Gastrocnemius medialis (tissue), 4 donors: ENCODE data around the gene WFDC5. TPM values are rescaled to one million over a fixed set of nuclear protein-coding genes. Genes with fewer than 3 reads are reported as not detected.
"Not testable (repeated sequence)": the region's sequence is repeated elsewhere in the genome, so short reads cannot be mapped to it uniquely, and the experiment has no call there.

Experiments used
- ATAC-seq, 2 donors: fragments of 150-250 bp; one replicate each; pipeline ENCODE4 v1.9.1; 2016
- DNase-seq, 2 donors: peaks; one replicate each; pipeline ENCODE4 v3.0.0-alpha.2; 2019
- H3K27ac ChIP-seq, 4 donors: fragments of 200-600 bp; sonication (generic); 1 replicate in 1 of 4; 2 replicates in 3 of 4; pipeline ENCODE4 v1.5.1; 2016 to 2018; ENCODE audit warnings: mild to moderate bottlenecking in 2 of 4, moderate library complexity in 1 of 4
- H3K27me3 ChIP-seq, 3 donors: fragments of 200-600 bp; sonication (generic) in 2 of 3; 1 replicate in 1 of 3; 2 replicates in 2 of 3; pipeline versions ENCODE4 v1.5.1 to v1.6.0; 2016 to 2019; ENCODE audit warnings: mild to moderate bottlenecking in 1 of 3, moderate library complexity in 1 of 3
- H3K36me3 ChIP-seq, 2 donors: fragments of 200-600 bp; sonication (generic) in 1 of 2; one replicate each; pipeline ENCODE4 v1.5.1; 2017 to 2018
- H3K4me1 ChIP-seq, 2 donors: fragments of 200-600 bp; sonication (generic) in 1 of 2; one replicate each; pipeline ENCODE4 v1.5.1; 2016 to 2017; ENCODE audit warnings: mild to moderate bottlenecking in 2 of 2
- H3K4me3 ChIP-seq, 4 donors: fragments of 200-600 bp; sonication (generic) in 3 of 4; 1 replicate in 1 of 4; 2 replicates in 3 of 4; pipeline ENCODE4 v1.5.1; 2016 to 2019; ENCODE audit warnings: mild to moderate bottlenecking in 2 of 4
- H3K9me3 ChIP-seq, 3 donors: fragments of 200-600 bp; sonication (generic) in 2 of 3; 1 replicate in 1 of 3; 2 replicates in 2 of 3; pipeline ENCODE4 v1.5.1; 2016 to 2019
- CTCF ChIP-seq, 5 experiments: fragments of 450-650 bp in 3 of 5; fragments of 200-600 bp in 2 of 5; sonication (generic) in 2 of 5; IDR thresholded peaks in 4 of 5; conservative IDR thresholded peaks in 1 of 5; 1 replicate in 4 of 5; 2 replicates in 1 of 5; pipeline ENCODE4 v1.5.1; 2016 to 2019; ENCODE audit warnings: antibody characterized with exemption in 5 of 5, mild to moderate bottlenecking in 3 of 5, moderate library complexity in 3 of 5
- POLR2A ChIP-seq, 2 donors: fragments of 450-650 bp; IDR thresholded peaks; one replicate each; pipeline ENCODE4 v1.6.1; 2017; ENCODE audit warnings: antibody characterized with exemption in 2 of 2, mild to moderate bottlenecking in 2 of 2, moderate library complexity in 2 of 2
- in situ Hi-C, 4 donors: fragments of 200-750 bp; cut with MboI; loops; one replicate each; pipeline versions ENCODE4 v1.15.0 to v1.8.0; 2017; ENCODE audit warnings: low sequenced_read_pairs in 4 of 4
- intact Hi-C: fragments of 100-400 bp; cut with DNase I; formaldehyde crosslinking; loops from one replicate; pipeline ENCODE4 v1.15.1; 2023; ENCODE audit warnings: low total_unique reads
- total RNA-seq, 4 donors: library from RNA; depleted of rRNA; stranded (reverse); fragments of >200 nt; gene quantifications; one replicate each; pipeline versions ENCODE4 v1.1.0 to v1.2.3, GENCODE V29; 2016

Gene WFDC5
- total RNA-seq, 4 donors from 2014 or later: not detected

GRCh38 chr20:45140836-45141235, 25.9 kb upstream of the WFDC5 start:
- intact Hi-C loops: no loop called here
- ATAC-seq (no peak), DNase-seq (no peak)
- Histone ChIP-seq H3K4me3 (no peak overlapping the region), H3K9me3 (no peaks in the 10 kb centered on the region), H3K27me3 (no peaks in the 10 kb centered on the region), H3K4me1 (no peaks in the 10 kb centered on the region), H3K27ac (no peak overlapping the region), H3K36me3 (no peaks in the 10 kb centered on the region)
- TF ChIP-seq POLR2A (IDR thresholded peaks at IDR 0.05) (no peak), CTCF (IDR thresholded peaks at IDR 0.05 in 4 of 5, conservative IDR thresholded peaks at IDR 0.05 in 1 of 5) (no peak)
- in situ Hi-C loops: loop anchor here in 2 of 4 donors (25.0 kb wide), 1 partner anchor 146 kb away; no protein-coding TSS in a partner anchor

- ATAC-seq, DNase-seq, H3K27ac ChIP-seq, H3K36me3 ChIP-seq, H3K9me3 ChIP-seq, H3K4me1 ChIP-seq, H3K27me3 ChIP-seq, H3K4me3 ChIP-seq: not testable (repeated sequence)
- in situ Hi-C loops: loop anchor here in 2 of 4 donors (25.0 kb wide), 1 partner anchor 147 kb away; no protein-coding TSS in a partner anchor
- intact Hi-C loops: loop anchor here (2.0 kb wide), 1 partner anchor 151 kb away; no protein-coding TSS in a partner anchor
Observed at GRCh38 chr20:45139733-45140375, 24.9 kb upstream of the WFDC5 start.

GRCh38 chr20:45138561-45139300, 23.8 kb upstream of the WFDC5 start:
- Histone ChIP-seq H3K4me3 (no peak overlapping the region), H3K36me3 (no peaks in the 10 kb centered on the region), H3K9me3 (no peaks in the 10 kb centered on the region), H3K27me3 (no peaks in the 10 kb centered on the region), H3K27ac (no peak overlapping the region), H3K4me1 (no peaks in the 10 kb centered on the region)
- DNase-seq: no peak
- ATAC-seq: no peak
- in situ Hi-C loops (loop anchor here in 2 of 4 donors (25.0 kb wide), 1 partner anchor 149 kb away; no protein-coding TSS in a partner anchor), intact Hi-C loops (loop anchor here (2.0 kb wide), 1 partner anchor 152 kb away; no protein-coding TSS in a partner anchor)
- TF ChIP-seq CTCF (IDR thresholded peaks at IDR 0.05 in 4 of 5, conservative IDR thresholded peaks at IDR 0.05 in 1 of 5) (peak in 4 of 5 experiments; percentile 11 to 50 (median 34)), POLR2A (IDR thresholded peaks at IDR 0.05) (no peak)

GRCh38 chr20:45136911-45137310, 21.9 kb upstream of the WFDC5 start:
- ATAC-seq (no peak), DNase-seq (no peak)
- TF ChIP-seq CTCF (IDR thresholded peaks at IDR 0.05 in 4 of 5, conservative IDR thresholded peaks at IDR 0.05 in 1 of 5) (no peak), POLR2A (IDR thresholded peaks at IDR 0.05) (no peak)
- Histone ChIP-seq H3K27ac (no peak overlapping the region), H3K4me3 (no peak overlapping the region), H3K27me3 (no peaks in the 10 kb centered on the region), H3K36me3 (no peaks in the 10 kb centered on the region), H3K4me1 (no peaks in the 10 kb centered on the region), H3K9me3 (no peaks in the 10 kb centered on the region)
- in situ Hi-C loops (loop anchor here in 2 of 4 donors (25.0 kb wide), 1 partner anchor 150 kb away; no protein-coding TSS in a partner anchor), intact Hi-C loops (no loop called here)

- Histone ChIP-seq H3K9me3 (no peaks in the 10 kb centered on the region), H3K27ac (no peak overlapping the region), H3K4me1 (no peaks in the 10 kb centered on the region), H3K36me3 (no peaks in the 10 kb centered on the region), H3K27me3 (peaks cover 0 to 3% (median 3%) of the 10 kb centered on the region in 3 donors), H3K4me3 (no peak overlapping the region)
- TF ChIP-seq POLR2A (IDR thresholded peaks at IDR 0.05) (no peak), CTCF (IDR thresholded peaks at IDR 0.05 in 4 of 5, conservative IDR thresholded peaks at IDR 0.05 in 1 of 5) (no peak)
- intact Hi-C loops: no loop called here
- in situ Hi-C loops: loop anchor here in 2 of 4 donors (25.0 kb wide), 1 partner anchor 159 kb away; no protein-coding TSS in a partner anchor
- no peak for DNase-seq
- no peak for ATAC-seq
Observed at GRCh38 chr20:45128099-45128498, 13.1 kb upstream of the WFDC5 start.
